IPS-18c (cell line): ENCODE measurements around the gene COL3A1.

ENCODE experiments used
- H3K4me3 ChIP-seq: 2 replicates; pipeline ENCODE4 v1.7.0; 2013; ENCODE audit warnings: low read depth, mild to moderate bottlenecking, low read length, moderate library complexity; ENCODE audit not compliant: insufficient read depth
- H3K9me3 ChIP-seq: one replicate; pipeline ENCODE4 v1.6.1; 2013; ENCODE audit warnings: mild to moderate bottlenecking, low read length, moderate library complexity; ENCODE audit not compliant: control insufficient read depth, insufficient read depth

The COL3A1 gene

DNA sequence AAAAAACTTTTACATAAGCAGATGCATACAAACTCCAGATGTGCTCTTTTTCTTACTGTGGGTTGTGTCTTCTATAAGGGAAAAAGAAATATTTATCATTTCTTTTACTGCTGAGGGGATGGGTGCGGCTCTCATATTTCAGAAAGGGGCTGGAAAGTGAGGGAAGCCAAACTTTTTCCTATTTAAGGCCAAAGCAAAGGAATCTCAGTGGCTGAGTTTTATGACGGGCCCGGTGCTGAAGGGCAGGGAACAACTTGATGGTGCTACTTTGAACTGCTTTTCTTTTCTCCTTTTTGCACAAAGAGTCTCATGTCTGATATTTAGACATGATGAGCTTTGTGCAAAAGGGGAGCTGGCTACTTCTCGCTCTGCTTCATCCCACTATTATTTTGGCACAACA, at the start of gene COL3A1:
Gene COL3A1, plus strand, starts transcription at position 210 of the 400 bp plus-strand sequence. Its CDS starts 117 bp downstream, at position 327.
- Histone ChIP-seq H3K4me3 (no peak within 1 kb of the TSS), H3K9me3 (no peaks in the 10 kb centered on the region)

DNA sequence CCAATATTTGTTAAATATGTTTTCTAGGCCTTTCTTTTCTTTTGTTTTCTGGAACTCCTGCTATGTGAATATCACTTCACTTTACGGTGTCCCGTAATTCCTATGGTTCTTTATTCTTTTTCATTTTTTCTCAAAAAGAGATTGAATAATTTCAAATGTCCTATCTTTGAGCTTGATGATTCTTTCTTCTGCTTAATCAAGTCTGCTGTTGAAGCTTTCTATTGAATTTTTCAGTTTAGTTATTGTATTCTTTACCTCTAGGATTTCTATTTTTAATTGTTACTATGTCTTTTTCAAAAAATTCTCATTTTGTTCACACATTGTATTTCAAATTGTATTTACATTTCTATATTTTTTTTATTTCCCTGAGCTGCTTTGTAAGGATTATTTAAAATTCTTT, 45.5 kb upstream of the COL3A1 start:
- no peaks in the 10 kb centered on the region for H3K9me3 ChIP-seq

DNA sequence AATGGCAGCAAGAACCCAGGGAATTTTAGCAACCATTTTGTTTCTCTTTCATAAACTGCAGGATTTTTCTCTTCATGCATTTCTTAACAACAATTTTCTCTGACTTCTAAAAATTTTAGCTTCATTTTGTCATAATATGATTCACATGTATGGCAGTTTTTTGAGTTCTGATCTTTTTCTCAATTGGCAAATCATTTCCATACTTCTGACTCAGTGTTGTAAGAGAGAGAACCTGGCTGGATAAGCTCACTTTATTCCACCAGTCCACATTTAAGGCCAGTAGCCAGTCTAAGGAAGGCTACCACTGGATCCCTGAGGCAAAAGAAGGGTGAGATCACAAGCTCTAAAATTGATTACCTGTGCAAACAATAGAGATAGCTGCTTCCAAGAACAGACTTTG, 42.8 kb upstream of the COL3A1 start:
- no peak overlapping the region for H3K4me3 ChIP-seq
- no peaks in the 10 kb centered on the region for H3K9me3 ChIP-seq

More for the DNA sequence above, 45.5 kb upstream of the COL3A1 start:
- H3K4me3 ChIP-seq = no peak overlapping the region

GRCh38 chr2:188937228-188938220, 36.6 kb upstream of the COL3A1 start:
- Histone ChIP-seq H3K4me3 (no peak overlapping the region), H3K9me3 (no peaks in the 10 kb centered on the region)

GRCh38 chr2:188940171-188940570, 34.0 kb upstream of the COL3A1 start:
- H3K4me3 ChIP-seq = no peak overlapping the region
- H3K9me3 ChIP-seq = peaks cover 3% of the 10 kb centered on the region

GRCh38 chr2:188944442-188944841, 29.7 kb upstream of the COL3A1 start:
- H3K9me3 ChIP-seq = peaks cover 3% of the 10 kb centered on the region

GRCh38 chr2:188949046-188949818, 24.9 kb upstream of the COL3A1 start:
- no peak overlapping the region for H3K4me3 ChIP-seq
- no peaks in the 10 kb centered on the region for H3K9me3 ChIP-seq

More at GRCh38 chr2:188944442-188944841, 29.7 kb upstream of the COL3A1 start:
- H3K4me3 ChIP-seq = no peak overlapping the region

- Histone ChIP-seq H3K4me3 (no peak overlapping the region), H3K9me3 (no peaks in the 10 kb centered on the region)
Measured at GRCh38 chr2:188952901-188953300, 21.3 kb upstream of the COL3A1 start.

- Histone ChIP-seq H3K4me3 (no peak overlapping the region), H3K9me3 (no peaks in the 10 kb centered on the region)
Measured at GRCh38 chr2:188956290-188956689, 17.9 kb upstream of the COL3A1 start.

DNA sequence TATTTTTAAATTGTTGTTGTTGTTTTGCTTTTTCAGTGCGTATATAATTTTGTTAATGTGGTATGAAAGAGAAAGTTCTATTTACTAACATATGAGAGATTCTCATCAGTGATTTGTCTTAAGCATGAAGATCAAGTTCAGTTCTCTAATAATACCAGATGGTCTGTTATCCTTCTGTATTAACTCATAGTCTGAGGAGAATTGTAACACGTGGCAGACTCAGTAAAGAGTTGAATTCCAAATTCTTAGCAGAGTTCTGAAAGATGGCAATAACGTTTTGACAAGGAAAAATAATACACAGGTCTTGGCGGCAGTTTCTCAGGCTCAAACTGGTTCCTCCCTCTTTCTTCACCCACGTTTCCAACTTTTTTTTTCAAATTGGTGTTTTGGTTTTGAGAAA, 17.2 kb upstream of the COL3A1 start:
- H3K9me3 ChIP-seq = no peaks in the 10 kb centered on the region

GRCh38 chr2:188957646-188958045, 16.5 kb upstream of the COL3A1 start:
- H3K9me3 ChIP-seq = no peaks in the 10 kb centered on the region

More for the DNA sequence above, 17.2 kb upstream of the COL3A1 start:
- H3K4me3 ChIP-seq = no peak overlapping the region

GRCh38 chr2:188963741-188964140, 10.4 kb upstream of the COL3A1 start:
- no peaks in the 10 kb centered on the region for H3K9me3 ChIP-seq
- no peak overlapping the region for H3K4me3 ChIP-seq

More at GRCh38 chr2:188957646-188958045, 16.5 kb upstream of the COL3A1 start:
- no peak overlapping the region for H3K4me3 ChIP-seq

- Histone ChIP-seq H3K9me3 (no peaks in the 10 kb centered on the region), H3K4me3 (no peak overlapping the region)
Measured at GRCh38 chr2:188964976-188965546, 9.1 kb upstream of the COL3A1 start.

GRCh38 chr2:188965563-188965962, 8.6 kb upstream of the COL3A1 start:
- no peaks in the 10 kb centered on the region for H3K9me3 ChIP-seq
- no peak overlapping the region for H3K4me3 ChIP-seq

DNA sequence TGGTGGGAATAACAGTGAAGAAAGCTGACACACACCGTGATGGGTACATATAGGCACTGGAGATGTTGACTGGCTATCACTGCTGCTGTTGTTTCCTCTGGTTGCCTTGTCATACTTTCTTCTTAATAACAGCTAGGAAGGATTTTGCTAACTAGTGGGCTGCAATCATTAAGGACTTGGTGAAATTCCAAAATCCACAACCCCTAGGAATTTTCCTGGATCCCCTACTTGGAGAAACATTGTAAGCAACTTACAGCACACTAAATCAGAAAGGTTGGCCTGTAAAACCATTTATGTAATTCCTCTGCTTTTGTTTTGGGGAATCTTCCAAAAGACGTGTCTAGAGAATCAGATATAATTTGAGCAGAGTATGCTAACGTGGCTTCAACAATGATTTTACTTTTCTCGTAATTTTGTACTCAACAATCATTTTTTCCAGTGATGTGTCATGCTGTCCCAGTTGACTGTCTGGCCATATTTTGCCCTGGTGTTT, 8.0 kb upstream of the COL3A1 start:
- H3K4me3 ChIP-seq = no peak overlapping the region
- H3K9me3 ChIP-seq = no peaks in the 10 kb centered on the region

DNA sequence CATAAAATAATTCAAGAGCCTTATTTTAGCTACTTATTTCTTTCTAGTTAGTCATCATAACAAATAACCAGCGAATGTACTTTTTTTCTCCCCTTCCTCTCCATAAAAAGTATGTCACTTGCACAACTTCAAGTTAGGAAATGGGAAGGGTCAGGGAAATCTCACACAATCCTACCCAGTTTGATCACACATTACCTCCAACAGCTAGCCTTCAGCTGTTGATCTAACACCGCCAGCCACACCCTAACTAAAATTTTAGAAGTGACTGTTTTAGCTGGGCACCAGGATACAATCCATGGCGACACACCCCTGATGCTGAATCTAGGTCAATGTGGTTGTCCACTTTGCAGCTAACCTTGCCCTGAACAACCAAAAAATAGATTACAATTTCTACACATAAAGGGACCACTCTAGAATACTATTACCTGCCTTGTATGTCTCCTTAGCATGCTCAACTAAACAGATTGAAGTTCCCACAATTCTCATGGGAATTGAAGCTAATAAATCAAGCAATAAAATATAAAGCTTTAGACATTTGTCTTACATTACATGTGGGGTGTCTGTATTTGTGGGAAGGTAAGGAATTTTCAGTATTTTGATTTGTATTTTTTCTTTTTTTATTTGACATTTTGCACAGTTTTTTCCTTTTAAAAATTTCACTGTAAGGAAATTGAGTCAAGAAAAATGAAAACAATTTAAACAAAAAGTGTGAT, 7.3 kb upstream of the COL3A1 start:
- Histone ChIP-seq H3K9me3 (no peaks in the 10 kb centered on the region), H3K4me3 (no peak overlapping the region)

DNA sequence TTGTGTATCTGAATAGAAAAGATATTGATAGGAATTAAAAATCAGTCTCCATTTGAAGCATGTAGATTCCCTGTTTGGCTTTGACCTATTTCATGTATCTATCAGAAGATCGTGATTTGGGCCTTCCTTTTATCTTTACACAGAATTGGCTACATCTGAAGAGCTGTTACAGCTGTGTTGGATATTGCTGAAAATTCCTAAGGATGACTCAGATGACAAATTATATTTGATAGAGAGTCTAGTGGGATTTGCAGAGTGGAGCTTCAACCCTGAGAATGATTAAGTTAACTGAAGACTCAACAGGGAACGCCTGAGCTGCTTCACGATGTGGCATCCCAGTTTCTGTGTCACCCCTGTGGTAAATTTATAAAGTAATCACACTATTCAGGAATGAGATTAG, 4.9 kb upstream of the COL3A1 start:
- Histone ChIP-seq H3K9me3 (no peaks in the 10 kb centered on the region), H3K4me3 (no peak overlapping the region)
